HEK293T (cell line): ENCODE measurements around the gene NAP1L4.

ENCODE experiments used
- ARNT ChIP-seq: fragments of 450-650 bp; IDR thresholded peaks from 2 replicates; pipeline ENCODE4 v1.6.1; 2017; ENCODE audit warnings: mild to moderate bottlenecking
- BHLHE40 ChIP-seq: fragments of 450-650 bp; IDR thresholded peaks from 2 replicates; pipeline ENCODE4 v1.6.1; 2016; ENCODE audit warnings: mild to moderate bottlenecking, moderate library complexity, borderline replicate concordance
- FOXA1 ChIP-seq: fragments of 450-650 bp; IDR thresholded peaks from 2 replicates; pipeline ENCODE4 v1.6.1; 2016; ENCODE audit warnings: mild to moderate bottlenecking
- FOXM1 ChIP-seq: fragments of 450-650 bp; IDR thresholded peaks from 2 replicates; pipeline ENCODE4 v1.6.1; 2017; ENCODE audit warnings: mild to moderate bottlenecking, borderline replicate concordance
- HDGF ChIP-seq: fragments of 450-650 bp; IDR thresholded peaks from 2 replicates; pipeline ENCODE4 v1.6.1; 2017; ENCODE audit warnings: antibody characterized with exemption, borderline replicate concordance
- L3MBTL2 ChIP-seq: fragments of 450-650 bp; conservative IDR thresholded peaks from 2 replicates; pipeline ENCODE4 v1.6.1; 2016; ENCODE audit warnings: mild to moderate bottlenecking
- NFRKB ChIP-seq: fragments of 450-650 bp; IDR thresholded peaks from 2 replicates; pipeline ENCODE4 v1.6.1; 2016; ENCODE audit warnings: mild to moderate bottlenecking, moderate library complexity
- SP1 ChIP-seq: fragments of 450-650 bp; IDR thresholded peaks from 2 replicates; pipeline ENCODE4 v1.6.1; 2017
- TARDBP ChIP-seq: fragments of 450-650 bp; IDR thresholded peaks from 2 replicates; pipeline ENCODE4 v1.6.1; 2016
- ZNF384 ChIP-seq: fragments of 450-650 bp; IDR thresholded peaks from 2 replicates; pipeline ENCODE4 v1.6.1; 2016

DNA sequence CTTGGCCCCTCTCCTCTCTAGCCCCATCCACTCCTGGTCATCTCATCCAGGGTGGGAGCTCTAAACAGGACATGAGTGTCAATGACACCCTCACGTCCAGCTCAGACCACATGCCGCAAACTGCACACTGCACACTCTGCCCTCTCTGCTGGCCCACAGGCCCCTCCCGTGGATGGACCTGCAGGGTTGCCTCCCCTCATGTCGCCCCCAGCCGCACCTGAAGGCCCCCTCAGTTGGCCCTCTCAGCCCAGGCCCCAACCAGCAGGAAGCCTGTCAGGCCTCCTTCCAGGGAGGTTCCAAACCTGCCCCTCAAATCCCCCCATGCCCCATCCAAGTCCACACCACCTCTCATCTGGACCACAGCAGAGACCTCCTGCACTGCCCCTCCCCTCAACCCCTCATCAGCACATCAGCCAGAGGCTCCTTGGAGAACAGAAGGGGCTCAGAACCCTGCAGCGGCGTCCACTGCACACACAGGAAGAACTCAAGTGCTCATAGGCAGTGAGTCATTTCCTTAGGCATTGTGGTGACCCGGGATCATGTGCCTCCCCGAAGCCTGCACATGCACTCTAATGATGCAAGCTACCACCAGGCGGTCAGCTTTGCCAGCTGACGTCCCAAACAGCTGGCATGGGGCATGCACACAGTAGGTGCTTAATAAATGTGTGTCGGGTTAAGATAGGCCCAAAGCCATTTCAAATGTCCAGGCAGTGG lies 93.6 kb downstream of the NAP1L4 start:
- no peak for TF ChIP-seq ARNT
- no peak for TF ChIP-seq FOXA1
- no peak for TF ChIP-seq SP1
- no peak for TF ChIP-seq TARDBP
- no peak for TF ChIP-seq FOXM1
- no peak for TF ChIP-seq BHLHE40
- TF ChIP-seq ZNF384: no peak
- no peak for TF ChIP-seq HDGF
- no peak for TF ChIP-seq L3MBTL2
- TF ChIP-seq NFRKB: no peak
